OCI-LY1 (cell line): ENCODE measurements around the gene FGGY.

ENCODE experiments used
- H2AFZ ChIP-seq: fragments of 200-600 bp; sonication (generic), shearing (Covaris generic); 2 replicates; pipeline ENCODE4 v1.6.0; 2014; ENCODE audit warnings: antibody characterized with exemption, mild to moderate bottlenecking, low read length
- H3F3A ChIP-seq: fragments of 200-600 bp; sonication (generic), shearing (Covaris generic); 2 replicates; pipeline ENCODE4 v1.6.0; 2014; ENCODE audit warnings: mild to moderate bottlenecking, antibody characterized with exemption, low read length, moderate library complexity; ENCODE audit not compliant: insufficient read depth
- H3K27ac ChIP-seq: fragments of 200-600 bp; sonication (generic); 2 replicates; pipeline ENCODE4 v1.5.1; 2014; ENCODE audit warnings: low read length, mixed run types, mild to moderate bottlenecking, low read depth; ENCODE audit not compliant: poor library complexity, severe bottlenecking
- H3K27me3 ChIP-seq: fragments of 200-600 bp; sonication (generic); 2 replicates; pipeline ENCODE4 v1.6.0; 2014; ENCODE audit warnings: antibody characterized with exemption, mild to moderate bottlenecking, low read length, moderate library complexity; ENCODE audit not compliant: insufficient read depth
- H3K36me3 ChIP-seq: fragments of 200-600 bp; sonication (generic); 2 replicates; pipeline ENCODE4 v1.6.1; 2014; ENCODE audit warnings: mild to moderate bottlenecking, antibody characterized with exemption, low read length, moderate library complexity, mixed read lengths; ENCODE audit not compliant: insufficient read depth
- H3K4me1 ChIP-seq: fragments of 200-600 bp; sonication (generic); 2 replicates; pipeline ENCODE4 v1.5.1; 2014; ENCODE audit warnings: mild to moderate bottlenecking, low read length, moderate library complexity; ENCODE audit not compliant: insufficient read depth, severe bottlenecking
- H3K4me2 ChIP-seq: fragments of 200-600 bp; sonication (generic), shearing (Covaris generic); 2 replicates; pipeline ENCODE4 v1.6.1; 2014; ENCODE audit warnings: low read length
- H3K4me3 ChIP-seq: fragments of 200-600 bp; sonication (generic); 2 replicates; pipeline ENCODE4 v1.5.1; 2014; ENCODE audit warnings: low read length, low read depth, mild to moderate bottlenecking, mixed read lengths; ENCODE audit not compliant: poor library complexity, severe bottlenecking
- H3K79me2 ChIP-seq: fragments of 200-600 bp; shearing (Covaris generic); 2 replicates; pipeline ENCODE4 v1.6.1; 2016; ENCODE audit warnings: mixed run types, low read length, mixed read lengths; ENCODE audit not compliant: insufficient read depth
- H3K9ac ChIP-seq: fragments of 200-600 bp; sonication (generic), shearing (Covaris generic); 2 replicates; pipeline ENCODE4 v1.6.1; 2014; ENCODE audit warnings: mild to moderate bottlenecking, low read length, mixed read lengths
- H3K9me2 ChIP-seq: fragments of 200-600 bp; sonication (generic), shearing (Covaris generic); 2 replicates; pipeline ENCODE4 v1.6.1; 2014; ENCODE audit warnings: low read depth, mild to moderate bottlenecking, low read length, mixed read lengths
- H3K9me3 ChIP-seq: fragments of 200-600 bp; shearing (Covaris generic); 2 replicates; pipeline ENCODE4 v1.6.1; 2014; ENCODE audit warnings: low read length, mixed read lengths
- H4K20me1 ChIP-seq: fragments of 200-600 bp; sonication (generic), shearing (Covaris generic); 2 replicates; pipeline ENCODE4 v1.6.0; 2016; ENCODE audit warnings: mild to moderate bottlenecking, low read length; ENCODE audit not compliant: insufficient read depth
- CTCF ChIP-seq: fragments of 200-600 bp; sonication (generic), shearing (Covaris generic); IDR thresholded peaks from 2 replicates; pipeline ENCODE4 v1.5.1; 2017; ENCODE audit warnings: mild to moderate bottlenecking, antibody characterized with exemption, low read length, moderate library complexity, mixed read lengths
- EZH2 ChIP-seq: fragments of 200-600 bp; sonication (generic), shearing (Covaris generic); IDR thresholded peaks from 2 replicates; pipeline ENCODE4 v1.8.0; 2017; ENCODE audit warnings: borderline replicate concordance, mixed run types, mild to moderate bottlenecking, antibody characterized with exemption, low read length, moderate library complexity, mixed read lengths

The FGGY gene

GRCh38 chr1:59667020-59667419, 370.1 kb downstream of the FGGY start:
- H3F3A ChIP-seq: no peaks in the 10 kb centered on the region
- no peak overlapping the region for H3K4me2 ChIP-seq
- H3K9me3 ChIP-seq: no peaks in the 10 kb centered on the region
- no peak for TF ChIP-seq EZH2
- TF ChIP-seq CTCF: no peak
- H3K27ac ChIP-seq: no peak overlapping the region
- no peak overlapping the region for H2AFZ ChIP-seq
- H3K36me3 ChIP-seq: no peaks in the 10 kb centered on the region
- no peaks in the 10 kb centered on the region for H3K27me3 ChIP-seq
- no peaks in the 10 kb centered on the region for H3K4me1 ChIP-seq
- no peaks in the 10 kb centered on the region for H3K9me2 ChIP-seq
- no peak overlapping the region for H3K4me3 ChIP-seq
- H3K9ac ChIP-seq: no peak overlapping the region
- no peaks in the 10 kb centered on the region for H4K20me1 ChIP-seq
- H3K79me2 ChIP-seq: no peaks in the 10 kb centered on the region

GRCh38 chr1:59669752-59670312, 372.9 kb downstream of the FGGY start:
- H2AFZ ChIP-seq: no peak overlapping the region
- no peaks in the 10 kb centered on the region for H3K9me2 ChIP-seq
- no peaks in the 10 kb centered on the region for H3K9me3 ChIP-seq
- TF ChIP-seq EZH2 (no peak), CTCF (no peak)
- H3K79me2 ChIP-seq: no peaks in the 10 kb centered on the region
- H3K4me1 ChIP-seq: no peaks in the 10 kb centered on the region
- no peaks in the 10 kb centered on the region for H4K20me1 ChIP-seq
- no peaks in the 10 kb centered on the region for H3K36me3 ChIP-seq
- H3K27me3 ChIP-seq: no peaks in the 10 kb centered on the region
- no peak overlapping the region for H3K4me2 ChIP-seq
- no peak overlapping the region for H3K9ac ChIP-seq
- no peaks in the 10 kb centered on the region for H3F3A ChIP-seq
- no peak overlapping the region for H3K4me3 ChIP-seq
- H3K27ac ChIP-seq: no peak overlapping the region

- H3K4me1 ChIP-seq: no peaks in the 10 kb centered on the region
- H2AFZ ChIP-seq: no peak overlapping the region
- no peaks in the 10 kb centered on the region for H3K9me3 ChIP-seq
- H3F3A ChIP-seq: no peaks in the 10 kb centered on the region
- no peak overlapping the region for H3K27ac ChIP-seq
- no peaks in the 10 kb centered on the region for H3K79me2 ChIP-seq
- no peak overlapping the region for H3K9ac ChIP-seq
- no peaks in the 10 kb centered on the region for H4K20me1 ChIP-seq
- H3K4me2 ChIP-seq: no peak overlapping the region
- no peaks in the 10 kb centered on the region for H3K27me3 ChIP-seq
- no peaks in the 10 kb centered on the region for H3K36me3 ChIP-seq
- no peak for TF ChIP-seq CTCF
- TF ChIP-seq EZH2: no peak
- no peak overlapping the region for H3K4me3 ChIP-seq
- H3K9me2 ChIP-seq: no peaks in the 10 kb centered on the region
Measured at GRCh38 chr1:59670662-59671061, 373.8 kb downstream of the FGGY start.
